ENCODE measurements around the gene DYRK1A.

The DYRK1A gene

DNA sequence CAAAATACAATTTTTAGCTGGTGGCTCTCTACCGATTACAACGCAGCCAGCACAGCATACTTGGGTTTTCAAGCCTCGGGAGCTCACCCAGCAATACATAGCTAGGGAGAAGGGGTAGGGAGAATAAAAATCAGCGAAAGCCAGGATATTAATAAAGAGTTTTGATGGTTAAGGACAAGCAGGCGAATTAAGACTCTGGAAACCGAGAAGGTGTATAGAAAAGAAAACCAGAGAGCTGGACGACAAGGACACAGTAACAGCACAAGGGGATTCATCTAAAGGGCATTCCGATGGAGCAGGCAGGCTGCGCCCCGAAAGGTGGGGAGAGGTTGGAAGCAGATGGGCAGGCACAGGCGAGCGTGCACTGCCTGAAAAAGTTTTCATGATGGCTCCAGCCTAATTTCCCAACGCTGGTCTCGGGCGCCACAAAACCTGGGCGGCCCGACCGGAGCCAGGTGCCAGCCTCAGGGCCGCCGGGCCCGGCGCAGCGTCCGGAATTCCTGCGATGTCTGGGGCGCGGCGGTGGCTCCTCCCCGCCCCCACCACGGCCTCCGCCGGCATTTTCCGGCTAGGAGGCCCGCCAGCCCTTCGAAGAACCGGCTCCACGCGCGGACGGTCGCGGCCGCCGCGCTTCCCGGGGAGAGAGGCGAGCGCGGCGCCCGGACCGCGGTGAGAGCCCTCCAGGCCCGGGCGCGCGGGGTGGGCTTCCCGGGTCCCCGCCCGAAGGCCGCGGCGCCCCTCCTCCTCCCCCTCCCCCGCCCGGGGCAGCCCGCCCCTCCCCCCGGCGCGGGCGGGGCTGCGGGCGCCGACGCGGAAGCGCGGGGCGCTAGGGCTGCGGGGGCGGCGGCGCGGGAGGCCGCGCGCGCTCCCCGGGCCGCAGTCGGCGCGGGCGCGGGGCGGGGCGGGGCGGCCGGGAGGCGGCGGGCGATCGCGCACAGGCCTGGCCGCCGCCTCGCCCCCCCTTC is 774 bp upstream of the DYRK1A start:
- DNase-seq = peak; percentile 89

DNA sequence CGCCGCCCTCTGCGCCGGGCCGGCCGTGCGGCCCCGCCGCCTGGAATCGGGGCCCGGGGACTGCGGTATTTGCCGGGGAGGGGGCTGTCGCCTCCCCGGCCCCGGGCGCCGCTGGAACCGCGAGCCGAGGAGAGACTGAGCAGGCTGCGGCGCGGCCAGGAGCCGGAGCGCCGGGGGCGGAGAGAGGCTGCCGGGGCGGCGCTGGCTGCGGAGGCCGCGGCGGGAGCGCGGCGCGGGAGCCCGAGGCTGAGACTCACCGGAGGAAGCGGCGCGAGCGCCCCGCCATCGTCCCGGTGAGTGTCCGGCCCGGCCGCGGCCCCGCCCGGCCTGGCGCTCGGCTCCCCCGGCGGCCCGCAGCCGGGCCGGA is 746 bp downstream of the DYRK1A start:
- DNase-seq = no peak

DNA sequence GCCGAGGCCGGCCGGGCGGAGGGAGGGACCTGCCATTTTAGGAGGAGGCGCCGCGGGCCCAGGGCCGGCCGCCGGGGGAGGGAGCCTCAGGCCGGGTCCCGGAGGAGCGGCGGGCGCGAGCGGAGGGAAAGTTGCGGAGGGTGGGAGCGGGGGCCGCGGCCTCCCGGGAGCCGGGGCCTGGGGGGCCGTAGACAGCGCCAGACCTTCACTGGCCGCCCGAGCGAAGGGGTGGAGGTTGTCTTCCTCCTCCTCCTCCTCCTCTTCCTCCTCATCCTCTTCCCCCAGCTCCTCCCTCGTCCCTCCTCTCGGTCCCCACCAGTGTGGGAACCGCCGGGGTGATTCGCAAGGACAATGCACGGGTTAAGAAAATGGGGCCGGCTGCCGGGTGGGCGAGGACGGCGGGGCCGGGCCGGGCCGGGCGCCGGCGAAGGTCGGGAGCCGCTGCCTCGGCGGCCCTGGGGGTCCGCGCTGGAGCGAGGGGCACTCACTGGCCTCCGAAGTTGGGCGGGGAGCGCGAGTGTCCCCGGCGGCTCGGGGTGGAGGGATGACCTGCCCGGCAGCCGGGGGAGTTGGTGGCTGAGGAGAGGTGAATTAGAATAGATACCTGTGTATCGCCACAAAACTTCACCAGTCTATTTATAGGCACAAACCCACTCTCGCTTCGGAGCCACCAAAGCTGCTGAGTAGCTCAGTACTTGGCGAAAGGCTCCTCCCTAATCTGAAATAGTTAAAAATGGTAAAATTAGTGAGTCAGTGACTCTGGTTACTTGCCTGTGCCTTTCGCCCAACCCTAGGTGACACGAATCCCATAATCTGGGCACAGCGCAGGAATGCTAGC is 1.3 kb downstream of the DYRK1A start:
- peak; percentile 69 for DNase-seq

DNA sequence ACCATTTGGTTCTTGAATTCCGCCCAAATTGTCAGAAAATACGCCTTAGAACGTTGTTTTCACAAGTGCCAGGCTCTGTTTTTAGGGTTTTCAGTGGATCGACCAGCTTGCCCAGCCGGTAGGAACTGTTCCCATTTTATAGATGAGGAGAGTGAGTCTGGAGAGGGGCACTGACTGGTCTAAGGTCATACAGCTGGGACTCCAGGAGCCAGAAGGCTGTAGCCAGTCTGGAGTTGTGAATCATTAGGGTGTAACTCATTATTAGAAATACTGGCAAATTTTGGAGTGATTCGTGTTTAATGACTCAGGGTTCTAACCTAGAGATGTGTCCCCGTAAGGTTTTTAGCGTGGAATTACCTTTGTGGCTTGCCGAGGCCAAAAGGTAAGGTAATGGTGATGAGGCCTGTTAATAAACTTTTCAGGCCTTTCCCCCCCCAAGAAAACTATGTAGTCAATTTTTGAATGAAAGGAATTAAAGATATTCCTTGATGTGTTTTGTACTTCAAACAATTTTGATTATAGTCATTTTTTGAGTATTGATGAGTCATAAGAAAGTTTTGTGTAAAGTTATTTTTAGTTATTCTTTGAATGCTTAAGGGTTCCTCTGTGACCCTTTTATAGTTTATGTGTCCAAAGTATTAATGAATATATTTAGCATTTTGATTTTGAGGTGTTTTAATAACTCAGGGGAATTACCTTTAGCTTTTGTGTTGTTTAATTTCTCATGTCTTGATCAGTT is 2.1 kb downstream of the DYRK1A start:
- DNase-seq = no peak

DNA sequence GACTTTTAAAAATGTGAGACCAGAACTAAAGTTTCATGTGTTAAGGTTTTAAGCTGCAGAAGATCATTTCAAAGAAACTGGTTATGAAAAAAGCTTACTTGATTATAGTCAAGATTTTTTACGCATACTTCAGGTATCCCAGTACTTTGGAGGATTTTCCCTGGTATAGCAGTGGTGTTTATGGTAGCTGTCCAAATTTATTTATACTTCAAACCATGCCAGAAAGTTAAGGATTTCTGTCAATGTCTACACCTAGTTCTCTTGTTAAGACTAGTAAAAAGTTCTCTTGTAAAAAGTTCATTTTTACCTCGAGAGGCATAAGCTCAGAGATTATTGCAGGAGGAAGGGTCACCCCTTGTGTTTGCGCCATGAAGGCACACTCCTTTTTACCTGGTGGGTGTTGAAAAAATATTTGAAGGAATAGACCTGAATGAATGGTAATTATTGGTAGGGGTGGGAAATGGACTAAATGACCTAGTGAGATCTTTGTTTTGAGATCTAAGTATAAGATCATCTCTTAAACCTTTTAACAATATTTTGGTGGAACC is 2.8 kb downstream of the DYRK1A start:
- DNase-seq = peak; percentile 19

DNA sequence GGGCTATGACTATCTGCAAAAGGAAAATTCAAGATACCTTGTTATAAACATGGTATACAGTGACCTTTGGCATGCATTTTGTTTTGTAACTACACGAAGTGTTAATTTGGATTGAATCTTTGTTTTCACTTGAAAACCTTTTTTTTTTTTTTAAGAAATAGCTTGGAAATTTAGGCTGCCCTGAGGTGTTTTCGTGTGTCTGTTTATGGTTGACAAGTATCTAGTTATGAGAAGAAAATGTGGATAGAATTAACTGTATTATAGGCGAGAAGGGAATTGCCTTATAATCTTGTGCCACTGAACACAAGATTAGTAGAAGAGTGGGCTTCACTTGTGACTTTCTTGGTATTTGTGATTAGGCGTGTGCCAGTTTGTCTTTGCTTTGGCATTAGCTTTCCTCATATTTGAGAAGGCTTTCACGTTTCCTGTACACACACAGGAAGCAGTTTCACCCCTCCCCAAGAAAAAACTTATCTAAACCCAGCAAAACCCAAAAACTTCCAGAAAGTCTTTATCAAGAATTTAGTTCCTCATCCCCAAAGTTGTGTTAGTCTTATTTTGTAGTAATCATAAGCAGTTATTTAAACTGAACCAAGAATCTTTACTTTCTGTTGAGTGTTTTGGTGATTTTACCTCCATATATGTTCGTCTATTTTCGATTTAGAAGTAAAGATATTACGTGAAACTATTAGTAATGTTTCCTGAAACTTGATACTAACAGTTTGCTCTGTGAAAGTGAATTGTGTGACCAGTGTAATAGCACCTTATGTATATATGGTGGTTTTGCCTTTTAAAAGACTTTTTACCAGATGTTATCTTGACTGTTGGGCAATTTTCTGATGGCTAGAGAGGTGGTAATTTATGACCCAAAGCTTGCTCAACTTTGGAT is 3.8 kb downstream of the DYRK1A start:
- DNase-seq = no peak

DNA sequence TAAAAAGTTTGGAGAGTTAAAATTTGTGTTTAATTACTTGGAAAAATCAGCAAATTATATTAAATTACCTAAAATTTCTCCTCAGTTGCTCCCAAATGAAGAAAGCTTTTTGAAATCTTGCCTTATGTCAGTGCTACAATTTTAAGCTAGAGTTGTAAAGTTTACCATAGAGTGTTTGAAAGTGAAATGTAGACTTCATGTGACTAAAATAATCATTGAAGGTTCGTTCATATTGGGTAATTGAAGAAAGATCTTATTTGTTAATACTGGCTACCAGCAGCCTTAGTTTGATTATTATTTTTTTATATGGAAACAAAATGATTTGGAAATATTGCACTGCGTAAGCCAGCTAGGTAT is 4.4 kb downstream of the DYRK1A start:
- DNase-seq = no peak

DNA sequence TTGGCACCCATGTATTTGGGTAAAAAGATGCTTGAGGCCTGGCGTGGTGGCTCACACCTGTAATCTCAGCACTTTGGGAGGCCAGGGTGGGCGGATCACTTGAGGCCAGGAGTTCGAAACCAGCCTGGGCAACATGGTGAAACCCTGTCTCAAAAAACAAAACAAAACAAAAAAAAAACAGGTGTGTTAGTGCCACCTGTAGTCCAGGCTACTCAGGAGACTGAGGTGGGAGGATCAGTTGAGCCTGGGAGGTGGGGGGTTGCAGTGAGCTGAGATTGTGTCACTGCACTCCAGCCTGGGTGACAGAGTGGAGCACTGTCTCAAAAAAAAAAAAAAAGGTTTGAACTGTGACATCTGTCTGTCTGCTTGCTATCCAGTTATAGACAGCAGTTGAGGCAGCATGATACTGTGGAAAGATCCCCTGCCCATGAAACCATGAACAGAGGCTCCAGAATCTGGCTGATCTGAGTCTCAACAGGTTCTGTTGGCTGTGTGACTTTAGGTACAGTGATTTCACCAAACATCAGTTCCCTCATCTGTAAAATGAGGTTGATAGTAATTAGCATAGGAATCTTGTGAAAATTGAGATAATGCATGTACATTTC is 5.7 kb downstream of the DYRK1A start:
- DNase-seq = no peak

DNA sequence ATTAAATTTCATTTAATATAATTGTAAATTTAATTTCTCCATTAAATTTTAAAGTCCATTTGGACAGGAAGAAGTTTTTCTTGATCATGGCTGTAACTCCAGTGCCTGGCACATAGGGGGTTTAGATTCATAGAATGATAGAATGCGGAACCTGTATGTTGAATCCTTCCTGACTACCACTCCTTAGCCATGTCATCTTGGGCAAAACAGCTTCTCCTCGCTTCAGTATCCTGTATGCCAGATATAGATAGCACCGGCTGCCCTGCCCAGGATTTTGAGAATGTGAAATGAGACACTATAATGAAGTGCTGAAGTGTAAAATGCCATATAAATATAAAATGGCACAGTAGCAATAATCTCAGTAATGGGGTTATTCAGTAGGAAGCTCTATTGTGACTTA is 6.4 kb downstream of the DYRK1A start:
- DNase-seq = no peak

DNA sequence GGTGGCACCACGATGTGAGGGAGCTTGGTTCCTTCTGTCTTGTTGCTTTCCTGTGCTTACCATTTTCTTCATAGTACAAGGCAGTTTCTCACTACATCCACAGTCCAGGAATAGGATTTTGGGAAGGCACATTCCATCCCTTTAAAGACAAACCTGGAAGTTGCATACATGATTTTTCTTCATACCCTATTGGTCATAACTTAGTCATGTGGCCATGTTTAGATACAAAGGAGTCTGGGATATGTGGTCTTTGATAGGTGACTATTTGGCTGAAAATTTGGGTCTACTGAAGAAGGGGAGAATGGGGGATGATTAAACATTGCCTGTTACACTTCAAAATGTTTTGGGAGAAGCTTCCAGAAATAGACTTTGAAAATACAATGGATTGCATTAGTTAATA is 7.0 kb downstream of the DYRK1A start:
- no peak for DNase-seq

DNA sequence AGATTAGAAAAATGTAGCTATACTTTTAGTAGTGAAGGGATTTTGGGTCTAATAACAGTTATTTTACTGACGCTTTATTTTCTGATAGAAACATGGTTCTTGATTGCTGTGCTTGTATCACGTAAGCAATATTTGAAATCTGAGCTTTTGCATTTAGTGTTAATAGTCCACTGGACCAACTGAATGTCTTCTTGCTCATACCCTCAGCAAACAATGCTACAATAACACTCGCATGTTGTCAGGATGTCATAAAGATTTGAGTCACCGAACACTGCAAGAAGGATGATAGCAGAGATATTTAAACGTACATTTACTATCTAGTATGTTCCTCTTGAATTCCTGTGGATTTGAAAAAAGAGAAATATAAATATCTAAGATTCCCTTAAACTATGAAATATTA is 7.5 kb downstream of the DYRK1A start:
- DNase-seq = no peak

DNA sequence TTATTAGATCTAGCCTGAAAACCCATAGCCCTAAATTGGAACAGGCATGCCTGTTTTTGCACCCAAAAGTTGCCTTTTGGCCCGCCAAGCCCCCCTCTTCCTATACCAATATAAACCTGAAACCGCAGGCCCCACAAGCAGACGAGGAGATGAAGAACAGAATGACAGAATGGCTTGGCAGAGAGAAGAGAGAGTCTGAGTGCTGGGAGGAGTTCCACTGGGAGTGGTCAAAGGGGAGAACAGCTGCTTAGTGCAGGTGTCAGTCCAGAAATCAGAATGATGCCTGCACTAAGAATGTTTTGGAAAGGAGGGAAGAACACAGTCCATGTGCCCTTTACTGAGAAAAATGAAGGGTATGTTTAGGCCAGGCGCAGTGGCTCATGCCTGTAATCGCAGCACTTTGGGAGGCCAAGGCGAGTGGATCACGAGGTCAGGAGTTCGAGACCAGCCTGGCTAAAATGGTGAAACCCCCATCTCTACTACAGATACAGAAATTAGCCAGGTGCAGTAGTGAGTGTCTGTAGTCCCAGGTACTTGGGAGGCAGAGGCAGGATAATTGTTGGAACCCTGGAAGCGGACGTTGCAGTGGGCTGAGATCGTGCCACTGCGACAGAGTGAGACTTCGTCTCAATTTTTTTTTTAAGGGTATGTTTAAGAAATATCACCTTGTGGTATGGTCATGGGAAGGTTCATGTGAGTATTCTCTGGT is 9.4 kb downstream of the DYRK1A start:
- no peak for DNase-seq

DNA sequence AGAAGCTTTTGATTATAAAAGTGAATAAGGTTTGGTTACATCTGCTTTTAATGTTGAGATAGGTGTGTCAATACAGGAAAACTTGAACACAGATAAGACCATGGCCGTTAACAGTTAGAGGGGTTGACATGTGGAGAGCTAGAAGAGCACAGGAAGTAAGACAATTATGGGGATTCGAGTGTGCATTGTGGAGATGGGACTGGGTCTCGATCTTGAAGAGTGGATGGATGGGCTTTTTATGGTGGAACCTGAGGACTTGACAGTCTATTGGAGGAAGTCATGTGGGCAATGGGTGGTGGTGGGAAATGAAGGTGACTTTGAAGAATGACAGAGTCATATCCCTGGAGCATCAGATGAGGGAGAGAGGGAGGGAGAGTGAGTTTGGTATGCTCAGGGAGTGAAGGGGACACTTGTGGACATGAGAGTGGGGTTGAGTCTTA is 12.1 kb downstream of the DYRK1A start:
- DNase-seq = no peak

DNA sequence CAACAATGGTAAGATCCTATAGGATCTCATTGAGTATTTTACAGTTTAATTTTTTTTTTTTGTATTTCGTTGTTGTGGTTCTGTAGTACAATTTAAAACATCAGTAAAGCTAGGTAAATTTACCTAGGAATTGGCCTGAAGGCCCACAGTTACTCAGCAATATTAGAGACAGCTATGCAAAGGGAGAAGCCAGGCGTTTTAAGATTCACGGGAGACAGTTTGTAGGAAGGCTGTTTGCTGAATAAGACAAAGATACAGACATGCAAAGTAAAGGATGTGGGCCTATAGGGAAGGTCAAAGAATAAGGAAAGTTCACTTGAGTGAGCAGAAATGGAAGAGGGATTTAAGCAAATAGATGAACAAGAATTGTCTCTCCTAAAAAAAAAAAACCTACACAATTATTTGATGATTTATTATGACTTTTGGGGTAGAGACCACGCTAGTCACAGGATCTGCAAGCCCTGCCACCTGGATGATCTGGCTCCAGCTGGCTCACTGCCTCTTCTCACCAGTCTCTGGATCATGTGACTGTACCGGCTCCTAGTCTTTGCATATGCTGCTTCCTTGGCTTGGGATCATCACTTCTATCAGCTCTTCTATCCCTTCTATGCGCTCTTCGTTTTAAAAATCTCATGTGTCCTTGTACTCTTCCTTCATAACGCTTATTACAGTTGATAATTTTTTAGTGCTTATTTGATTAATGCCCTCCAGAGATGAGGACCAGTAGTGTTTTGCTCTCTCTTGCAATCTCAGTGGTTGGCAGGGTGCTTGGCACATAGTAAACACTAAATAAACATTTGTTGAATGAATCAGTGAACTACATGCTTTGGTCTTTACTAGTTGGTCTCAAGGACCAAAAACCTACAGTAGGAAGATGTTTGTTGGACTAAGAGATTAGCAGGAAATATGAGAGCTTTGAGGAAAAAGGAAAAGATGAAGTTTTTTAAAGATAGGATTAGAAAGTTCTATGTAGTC is 14.1 kb downstream of the DYRK1A start:
- DNase-seq = peak; percentile 19

DNA sequence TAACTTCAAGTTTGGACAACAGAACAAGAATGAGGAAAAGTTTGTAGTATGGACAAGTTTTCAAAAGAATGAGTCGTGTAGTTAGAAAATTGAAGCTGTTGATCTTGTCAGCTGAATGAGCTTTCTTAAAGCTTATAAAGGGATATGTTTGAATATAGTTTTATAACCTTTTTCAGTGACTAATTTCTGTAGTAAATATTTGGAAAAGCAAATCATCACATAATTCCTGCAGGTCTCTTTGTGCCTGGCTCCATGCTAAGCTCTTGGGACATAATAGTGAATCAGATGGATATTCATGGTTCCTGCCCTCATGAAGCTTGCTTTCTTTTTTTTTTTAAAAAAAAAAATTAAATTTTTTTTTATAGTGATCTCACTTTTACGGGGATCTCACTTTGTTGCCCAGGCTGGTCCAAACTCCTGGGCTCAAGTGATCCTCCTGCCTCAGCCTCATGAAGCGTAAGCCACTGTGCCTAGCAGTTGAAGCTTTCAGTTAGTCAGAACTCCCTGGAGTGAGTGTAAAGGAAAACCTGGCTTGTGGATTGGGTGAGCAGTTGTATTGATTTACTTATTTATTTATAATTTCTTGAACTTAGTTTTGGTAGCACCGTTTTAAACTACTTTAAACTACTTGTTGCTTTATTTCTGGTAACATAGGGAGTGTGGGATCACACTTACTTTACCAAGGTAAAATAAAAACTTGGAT is 15.5 kb downstream of the DYRK1A start:
- DNase-seq = no peak

DNA sequence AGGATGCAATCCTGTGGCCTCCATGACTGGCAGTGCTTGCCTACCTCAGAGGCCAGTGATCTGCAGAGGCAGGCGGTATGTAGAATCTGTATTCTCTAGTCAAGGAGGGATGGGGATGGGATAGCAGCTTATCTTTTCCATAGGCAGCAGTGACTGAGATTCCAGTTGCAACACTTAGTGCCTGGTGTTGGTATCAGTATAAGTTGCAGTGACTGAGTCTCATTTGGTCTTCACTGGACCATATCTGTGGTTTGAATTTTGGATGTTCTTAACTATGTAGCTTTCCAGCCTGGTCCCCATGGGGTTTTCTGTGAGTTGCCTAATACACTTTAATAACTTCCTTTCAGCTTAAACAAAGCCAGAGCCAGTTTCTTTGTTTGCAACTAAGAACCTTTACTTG is 16.5 kb downstream of the DYRK1A start:
- DNase-seq = no peak

DNA sequence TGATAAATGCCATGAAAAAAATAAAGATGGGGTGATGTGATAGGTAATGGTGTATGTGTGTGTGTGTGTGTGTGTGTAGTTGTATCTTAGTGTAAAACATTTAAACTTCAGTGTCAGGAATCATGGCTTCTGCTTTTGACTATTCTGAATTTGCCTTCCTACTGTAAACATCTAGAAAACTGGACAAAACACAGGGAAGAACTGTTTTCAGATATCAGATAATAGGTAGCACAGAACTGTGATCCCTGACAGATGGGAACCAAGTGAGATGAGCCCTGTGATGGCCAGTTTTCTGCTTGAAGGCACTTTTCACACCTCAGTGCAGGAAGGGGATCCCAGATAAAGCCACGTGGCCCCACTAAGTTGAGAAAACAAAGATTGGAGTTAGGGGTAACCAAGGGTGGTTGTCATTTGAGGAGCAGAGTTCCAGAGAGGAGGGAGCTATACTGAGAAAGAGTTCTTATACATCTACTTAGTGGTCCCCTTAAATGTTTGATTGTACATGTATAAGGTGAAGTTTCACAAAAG is 17.3 kb downstream of the DYRK1A start:
- no peak for DNase-seq

DNA sequence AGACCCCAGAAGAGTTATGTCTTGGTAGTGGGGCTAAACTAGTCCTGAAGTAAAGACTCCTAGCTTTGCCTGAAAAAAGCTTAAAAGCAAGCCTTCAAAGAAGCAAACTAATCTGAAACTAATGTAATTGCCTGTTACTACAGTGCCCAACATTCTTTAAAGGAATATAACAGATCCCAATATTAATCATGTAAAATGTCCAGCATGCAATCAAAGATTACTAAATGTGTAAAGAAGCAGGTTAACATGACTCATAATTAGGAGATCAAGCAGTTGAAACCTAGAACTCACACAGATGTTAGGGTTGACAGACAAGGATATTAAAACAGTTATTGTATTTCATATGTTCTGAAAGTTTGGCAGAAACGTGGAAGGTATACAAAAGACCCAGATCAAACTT is 17.8 kb downstream of the DYRK1A start:
- DNase-seq = no peak
